ENCODE results near the gene STING1. TPM values are rescaled to one million over a fixed set of nuclear protein-coding genes. Genes with fewer than 3 reads are reported as not detected.

The STING1 gene
- total and polyA plus RNA-seq, 4 donors: 54.3 to 204 (median 129) TPM

DNA sequence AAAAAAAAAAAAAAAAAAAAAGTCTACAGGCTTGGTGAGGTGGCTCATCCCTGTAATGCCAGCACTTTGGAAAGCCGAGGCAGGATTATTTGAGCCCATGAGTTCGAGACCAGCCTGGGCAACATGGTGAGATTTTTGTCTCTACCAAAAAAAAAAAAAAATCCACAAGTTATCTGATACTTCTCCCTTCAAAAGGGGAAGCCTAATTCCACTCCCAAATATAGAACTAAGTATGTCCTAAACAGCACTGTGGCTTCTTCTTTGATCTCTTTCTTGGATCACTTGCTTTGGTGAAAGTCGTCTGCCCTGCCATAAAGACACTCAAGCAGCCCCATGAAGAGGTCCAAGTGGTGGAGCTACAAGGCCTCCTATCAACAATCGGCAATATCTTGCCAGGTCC lies 18.8 kb upstream of the STING1 start:
- TF ChIP-seq CTCF (IDR thresholded peaks at IDR 0.05; ENCODE audit: control extremely low read depth, extremely low read depth): no peak
- DNase-seq (no peak), ATAC-seq (ENCODE audit: insufficient read depth, low FRiP score) (no peak)
- Histone ChIP-seq H3K27ac (ENCODE audit: low read depth in 1 of 2, low read length in 1 of 2) (no peak overlapping the region), H3K9me3 (ENCODE audit: control insufficient read depth in 4 of 4, insufficient read depth in 3 of 4, low read length in 3 of 4) (no peaks in the 10 kb centered on the region), H3K9ac (ENCODE audit: insufficient read depth in 1 of 2, low read length in 2 of 2) (no peak overlapping the region), H3K27me3 (ENCODE audit: control insufficient read depth in 3 of 3, insufficient read depth in 3 of 3, low read length in 2 of 3) (no peaks in the 10 kb centered on the region), H3K36me3 (ENCODE audit: control insufficient read depth in 4 of 4, insufficient read depth in 4 of 4, low read length in 4 of 4) (no peaks in the 10 kb centered on the region), H3K4me3 (no peak overlapping the region), H3K4me1 (ENCODE audit: control insufficient read depth in 5 of 5, insufficient read depth in 5 of 5, low read length in 5 of 5) (no peaks in the 10 kb centered on the region)
- WGBS, 2 donors: 70 to 77% methylated on average over 4 of the region's 4 CpGs

GRCh38 chr5:139495638-139496435 lies 13.3 kb upstream of the STING1 start:
- Histone ChIP-seq H3K27ac (ENCODE audit: low read depth in 1 of 2, low read length in 1 of 2) (peak overlapping the region; percentile 56 to 63), H3K9me3 (ENCODE audit: control insufficient read depth in 4 of 4, insufficient read depth in 3 of 4, low read length in 3 of 4) (no peaks in the 10 kb centered on the region), H3K4me1 (ENCODE audit: control insufficient read depth in 5 of 5, insufficient read depth in 5 of 5, low read length in 5 of 5) (peaks cover 4 to 11% (median 10%) of the 10 kb centered on the region in 5 donors), H3K36me3 (ENCODE audit: control insufficient read depth in 4 of 4, insufficient read depth in 4 of 4, low read length in 4 of 4) (no peaks in the 10 kb centered on the region), H3K27me3 (ENCODE audit: control insufficient read depth in 3 of 3, insufficient read depth in 3 of 3, low read length in 2 of 3) (no peaks in the 10 kb centered on the region), H3K9ac (ENCODE audit: insufficient read depth in 1 of 2, low read length in 2 of 2) (no peak overlapping the region), H3K4me3 (no peak overlapping the region)
- no peak for TF ChIP-seq CTCF (IDR thresholded peaks at IDR 0.05; ENCODE audit: control extremely low read depth, extremely low read depth)
- WGBS, 2 donors: 68 to 75% methylated on average over 3 of the region's 3 CpGs
- ATAC-seq (ENCODE audit: insufficient read depth, low FRiP score) (no peak), DNase-seq (no peak)

DNA sequence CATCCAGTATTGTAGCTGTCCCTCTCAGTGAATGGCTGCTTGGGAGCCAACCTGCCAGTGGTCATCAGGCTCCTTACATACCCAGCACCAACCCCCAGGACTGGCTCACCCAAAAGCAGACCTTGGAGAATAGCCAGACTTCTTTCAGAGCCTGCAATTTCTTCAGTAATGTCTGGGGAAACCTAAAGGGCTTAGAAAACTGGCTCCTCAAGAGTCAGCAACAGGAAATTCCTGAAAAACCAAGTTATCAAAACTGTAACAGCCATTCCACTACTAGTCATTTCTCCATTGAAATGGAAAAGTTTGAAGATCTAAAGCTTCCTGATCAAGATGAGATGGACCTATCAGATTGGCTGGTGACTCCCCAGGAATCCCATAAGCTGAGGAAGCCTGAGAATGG lies 12.3 kb upstream of the STING1 start:
- Histone ChIP-seq H3K9me3 (ENCODE audit: control insufficient read depth in 4 of 4, insufficient read depth in 3 of 4, low read length in 3 of 4) (no peaks in the 10 kb centered on the region), H3K36me3 (ENCODE audit: control insufficient read depth in 4 of 4, insufficient read depth in 4 of 4, low read length in 4 of 4) (no peaks in the 10 kb centered on the region), H3K9ac (ENCODE audit: insufficient read depth in 1 of 2, low read length in 2 of 2) (no peak overlapping the region), H3K4me3 (no peak overlapping the region), H3K4me1 (ENCODE audit: control insufficient read depth in 5 of 5, insufficient read depth in 5 of 5, low read length in 5 of 5) (peaks cover 4 to 11% (median 10%) of the 10 kb centered on the region in 5 donors), H3K27me3 (ENCODE audit: control insufficient read depth in 3 of 3, insufficient read depth in 3 of 3, low read length in 2 of 3) (no peaks in the 10 kb centered on the region), H3K27ac (ENCODE audit: low read depth in 1 of 2, low read length in 1 of 2) (no peak overlapping the region)
- DNase-seq (peak in 2 of 3 donors; percentile 61 to 77), ATAC-seq (ENCODE audit: insufficient read depth, low FRiP score) (no peak)
- TF ChIP-seq CTCF (IDR thresholded peaks at IDR 0.05; ENCODE audit: control extremely low read depth, extremely low read depth): no peak

Measured in lung (tissue), 12 donors.